ENCODE results near the gene PNMA6F. TPM values are rescaled to one million over a fixed set of nuclear protein-coding genes. Genes with fewer than 3 reads are reported as not detected.
"Not testable (repeated sequence)": the region's sequence is repeated elsewhere in the genome, so short reads cannot be mapped to it uniquely, and the experiment has no call there.

The PNMA6F gene
- total RNA-seq, 1 experiment from 2014 or later: not detected

- DNase-seq (ENCODE audit: low read depth): no peak
Observed at GRCh38 chrX:153303276-153304262, 18.0 kb downstream of the PNMA6F start.

- DNase-seq (ENCODE audit: low read depth): no peak
Observed at GRCh38 chrX:153302796-153303195, 18.8 kb downstream of the PNMA6F start.

GRCh38 chrX:153301746-153302145 is 19.8 kb downstream of the PNMA6F start:
- DNase-seq (ENCODE audit: low read depth): no peak

- no peak for DNase-seq (ENCODE audit: low read depth)
Observed at GRCh38 chrX:153299855-153300254, 21.7 kb downstream of the PNMA6F start.

DNA sequence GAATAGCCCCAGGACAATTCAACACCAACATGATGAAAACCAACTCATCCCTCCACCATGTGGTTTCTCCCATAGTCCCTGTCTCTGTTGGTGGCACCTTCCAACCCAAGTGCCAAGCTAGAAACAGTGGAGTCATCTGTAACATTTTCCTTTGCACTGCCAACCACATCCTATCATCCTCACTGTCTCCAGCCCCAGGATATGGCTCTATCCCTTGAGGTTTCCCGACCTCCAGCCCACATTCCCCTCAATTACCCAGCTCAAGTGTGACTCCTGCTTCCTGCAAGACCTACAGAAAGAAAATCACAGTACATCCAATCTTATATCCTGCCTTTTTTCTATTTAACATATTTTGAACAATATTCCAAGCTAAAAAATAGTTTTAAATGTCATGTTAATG is 24.2 kb downstream of the PNMA6F start:
- peak; percentile 2 for DNase-seq (ENCODE audit: low read depth)

GRCh38 chrX:153293485-153294071 is 28.0 kb downstream of the PNMA6F start:
- DNase-seq (ENCODE audit: low read depth): not testable (repeated sequence)

GRCh38 chrX:153288807-153289206 is 32.8 kb downstream of the PNMA6F start:
- not testable (repeated sequence) for DNase-seq (ENCODE audit: low read depth)

DNA sequence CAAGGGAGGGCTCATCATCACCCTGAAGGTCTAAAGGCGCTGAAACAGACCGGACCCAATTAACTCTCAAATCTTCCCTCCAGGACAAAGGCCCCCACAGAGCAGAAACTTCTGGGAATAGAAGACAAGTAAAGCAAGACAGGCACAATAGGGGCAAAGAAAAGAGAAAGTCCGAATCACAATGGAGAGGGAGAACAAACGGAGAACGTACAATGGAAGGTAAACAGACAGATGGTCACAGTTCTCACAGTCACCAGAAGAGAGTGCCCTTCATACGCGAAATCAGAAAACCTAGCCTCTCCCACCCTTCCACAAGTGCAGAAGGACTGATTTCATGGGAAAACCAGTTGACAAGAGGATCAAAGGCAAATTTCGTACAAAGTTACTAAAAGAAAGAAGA is 35.9 kb downstream of the PNMA6F start:
- DNase-seq (ENCODE audit: low read depth): not testable (repeated sequence)

GRCh38 chrX:153283982-153284381 is 37.6 kb downstream of the PNMA6F start:
- not testable (repeated sequence) for DNase-seq (ENCODE audit: low read depth)

DNA sequence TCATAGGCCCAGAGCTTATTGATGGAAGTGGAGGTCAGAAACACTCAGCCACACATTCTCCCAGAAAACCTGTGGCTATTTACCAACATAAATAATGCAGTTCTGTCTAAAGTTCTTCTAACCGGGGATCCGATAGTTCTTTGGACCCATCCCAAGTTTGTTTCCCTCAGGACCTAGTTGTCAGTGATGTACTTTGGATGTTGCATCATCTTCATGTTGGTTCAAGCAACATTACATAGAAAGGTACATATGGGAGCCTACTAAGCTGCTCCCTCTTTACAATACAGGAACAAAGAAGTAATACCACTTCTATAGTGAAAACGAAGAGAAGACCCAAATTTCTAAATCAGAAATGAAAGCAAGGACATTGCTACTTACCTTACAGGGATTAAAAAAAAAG is 39.8 kb downstream of the PNMA6F start:
- DNase-seq (ENCODE audit: low read depth): not testable (repeated sequence)

DNA sequence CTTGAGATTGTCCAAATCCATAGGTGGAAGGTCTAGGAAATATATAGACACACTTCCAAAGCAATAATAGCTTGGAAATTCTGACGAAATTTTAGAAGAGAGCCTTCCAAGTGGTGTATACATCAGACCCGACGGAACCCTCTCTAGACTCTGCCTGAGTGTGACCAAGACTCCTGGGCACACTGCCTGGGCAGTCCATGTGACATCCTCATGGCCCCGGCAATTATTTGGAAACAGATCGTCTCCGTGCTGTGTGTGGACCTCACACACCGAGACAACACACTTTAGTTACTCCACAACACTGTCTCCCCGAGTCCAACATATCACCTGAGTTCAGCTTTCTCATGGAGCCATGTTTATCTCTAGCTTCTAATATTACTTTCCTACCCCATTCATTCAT is 42.3 kb downstream of the PNMA6F start:
- not testable (repeated sequence) for DNase-seq (ENCODE audit: low read depth)

DNA sequence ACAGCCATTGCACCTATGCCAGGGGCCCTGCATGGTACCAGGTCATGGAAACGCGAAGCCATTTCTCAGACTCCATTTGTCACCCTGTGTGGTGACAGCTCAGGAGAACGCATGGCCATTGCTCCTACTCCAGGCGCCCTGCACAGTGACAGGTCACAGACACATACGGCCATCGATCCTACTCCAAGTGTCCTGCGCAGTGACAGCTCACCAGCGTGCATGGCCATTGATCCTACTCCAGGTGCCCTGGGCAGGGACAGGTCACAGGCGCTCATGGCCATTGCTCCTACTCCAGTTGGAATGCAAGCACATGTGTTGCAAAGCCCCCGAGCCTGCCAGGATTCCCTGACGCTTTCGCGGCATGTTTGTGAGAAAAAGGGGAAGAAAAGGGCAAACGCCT is 45.5 kb downstream of the PNMA6F start:
- not testable (repeated sequence) for DNase-seq (ENCODE audit: low read depth)

GRCh38 chrX:153275418-153275817 is 46.1 kb downstream of the PNMA6F start:
- not testable (repeated sequence) for DNase-seq (ENCODE audit: low read depth)

GRCh38 chrX:153272584-153272983 is 49.0 kb downstream of the PNMA6F start:
- DNase-seq (ENCODE audit: low read depth): not testable (repeated sequence)

DNA sequence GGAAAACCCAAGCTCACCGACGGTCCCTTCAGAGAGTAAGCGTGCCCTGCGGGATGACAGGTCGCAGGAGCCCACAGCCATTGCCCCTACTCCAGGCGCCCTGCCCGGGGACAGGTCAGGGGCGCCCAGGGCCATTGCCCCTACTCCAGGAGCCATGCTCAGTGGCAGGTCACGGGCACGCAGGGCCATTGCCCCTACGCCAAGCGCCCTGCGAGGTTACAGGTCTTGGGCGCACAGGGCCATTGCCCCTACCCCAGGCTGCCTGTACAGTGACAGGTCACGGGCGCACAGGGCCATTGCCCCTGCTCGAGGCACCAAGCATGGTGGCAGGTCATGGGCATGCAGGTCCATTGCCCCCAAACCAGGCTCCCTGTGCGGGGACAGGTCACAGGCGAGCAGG is 49.5 kb downstream of the PNMA6F start:
- not testable (repeated sequence) for DNase-seq (ENCODE audit: low read depth)

Small RNA genes lying within 50 kb of the gene (small RNA-seq; reads per million reads assigned to genes)
- gene AC152007.1: not detected

Other genes with a start within 250 kb of the PNMA6F start
- gene PNMA6A, start 249.3 kb downstream of the PNMA6F start, total RNA-seq (2014; rRNA removed; shearing (Covaris generic)): 0.26 TPM in 1 of 2 replicates, not detected in the other
- gene MAGEA1, start 142.5 kb downstream of the PNMA6F start, total RNA-seq (2014; rRNA removed; shearing (Covaris generic)): 14.1 and 15.2 TPM in 2 replicates
- 5.0 and 7.1 TPM in 2 replicates for gene ZNF275, start 12.4 kb upstream of the PNMA6F start, total RNA-seq (2014; rRNA removed; shearing (Covaris generic))
- 0.03 TPM in 1 of 2 replicates, not detected in the other for gene PNMA6E, start 79.6 kb upstream of the PNMA6F start, total RNA-seq (2014; rRNA removed; shearing (Covaris generic))
- 0.08 and 0.10 TPM in 2 replicates for gene ZFP92, start 89.7 kb upstream of the PNMA6F start, total RNA-seq (2014; rRNA removed; shearing (Covaris generic))
- 0.84 and 1.8 TPM in 2 replicates for gene TREX2, start 124.3 kb upstream of the PNMA6F start, total RNA-seq (2014; rRNA removed; shearing (Covaris generic))
- 34.7 and 37.3 TPM in 2 replicates for gene HAUS7, start 148.8 kb upstream of the PNMA6F start, total RNA-seq (2014; rRNA removed; shearing (Covaris generic))
- 0.10 and 0.45 TPM in 2 replicates for gene BGN, start 173.2 kb upstream of the PNMA6F start, total RNA-seq (2014; rRNA removed; shearing (Covaris generic))
- gene ATP2B3, start 195.9 kb upstream of the PNMA6F start, total RNA-seq (2014; rRNA removed; shearing (Covaris generic)): 0.03 TPM in 1 of 2 replicates, not detected in the other